Prostate gland (tissue), 2 donors: Measurements from ENCODE around the gene USP17L11.
"Not testable (repeated sequence)": the region's sequence is repeated elsewhere in the genome, so short reads cannot be mapped to it uniquely, and the experiment has no call there.

Source experiments
- POLR2A ChIP-seq: fragments of 450-650 bp; IDR thresholded peaks from one replicate; pipeline ENCODE4 v1.6.1; 2016; ENCODE audit warnings: antibody characterized with exemption, mild to moderate bottlenecking
- POLR2AphosphoS5 ChIP-seq: sonication (generic); formaldehyde crosslinking; IDR thresholded peaks from one replicate; pipeline ENCODE4 v1.6.1; 2017; ENCODE audit warnings: antibody characterized with exemption
- TF ChIP-seq, protein P1 (sequence below), 4 experiments: fragments of 200-600 bp in 2 of 4; fragments of 450-650 bp in 2 of 4; sonication (generic) in 2 of 4; IDR thresholded peaks; 1 replicate in 3 of 4; 2 replicates in 1 of 4; pipeline ENCODE4 v1.5.1; 2016 to 2019; ENCODE audit warnings: antibody characterized with exemption in 4 of 4, mild to moderate bottlenecking in 2 of 4, moderate library complexity in 2 of 4

- TF ChIP-seq, protein P1, sequence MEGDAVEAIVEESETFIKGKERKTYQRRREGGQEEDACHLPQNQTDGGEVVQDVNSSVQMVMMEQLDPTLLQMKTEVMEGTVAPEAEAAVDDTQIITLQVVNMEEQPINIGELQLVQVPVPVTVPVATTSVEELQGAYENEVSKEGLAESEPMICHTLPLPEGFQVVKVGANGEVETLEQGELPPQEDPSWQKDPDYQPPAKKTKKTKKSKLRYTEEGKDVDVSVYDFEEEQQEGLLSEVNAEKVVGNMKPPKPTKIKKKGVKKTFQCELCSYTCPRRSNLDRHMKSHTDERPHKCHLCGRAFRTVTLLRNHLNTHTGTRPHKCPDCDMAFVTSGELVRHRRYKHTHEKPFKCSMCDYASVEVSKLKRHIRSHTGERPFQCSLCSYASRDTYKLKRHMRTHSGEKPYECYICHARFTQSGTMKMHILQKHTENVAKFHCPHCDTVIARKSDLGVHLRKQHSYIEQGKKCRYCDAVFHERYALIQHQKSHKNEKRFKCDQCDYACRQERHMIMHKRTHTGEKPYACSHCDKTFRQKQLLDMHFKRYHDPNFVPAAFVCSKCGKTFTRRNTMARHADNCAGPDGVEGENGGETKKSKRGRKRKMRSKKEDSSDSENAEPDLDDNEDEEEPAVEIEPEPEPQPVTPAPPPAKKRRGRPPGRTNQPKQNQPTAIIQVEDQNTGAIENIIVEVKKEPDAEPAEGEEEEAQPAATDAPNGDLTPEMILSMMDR (IDR thresholded peaks at IDR 0.05) = not testable (repeated sequence)
- not testable (repeated sequence) for TF ChIP-seq POLR2A, POLR2AphosphoS5
Observed at GRCh38 chr4:9253078-9253477, 37.9 kb downstream of the USP17L11 start, which contains the start of gene USP17L19.
